ENCODE measurements around the gene MCTP1.

Gene MCTP1

GRCh38 chr5:94690778-94691177, 594.1 kb downstream of the MCTP1 start:
- ATAC-seq (ENCODE audit: low read depth), result no peak
- DNase-seq (ENCODE audit: low spot score), result no peak
- TF ChIP-seq CTCF (IDR thresholded peaks at IDR 0.05; ENCODE audit: poor library complexity, severe bottlenecking), result no peak
- no peaks in the 10 kb centered on the region for H3K27me3 ChIP-seq (ENCODE audit: insufficient read depth, poor library complexity, severe bottlenecking)
- peaks cover 25% of the 10 kb centered on the region for H3K4me1 ChIP-seq (ENCODE audit: insufficient read depth, poor library complexity, severe bottlenecking)
- H3K4me3 ChIP-seq (ENCODE audit: severe bottlenecking), result no peak overlapping the region
- H3K9me3 ChIP-seq (ENCODE audit: severe bottlenecking), result no peaks in the 10 kb centered on the region
- peaks cover 69% of the 10 kb centered on the region for H3K36me3 ChIP-seq (ENCODE audit: low read depth)
- H3K27ac ChIP-seq (ENCODE audit: poor library complexity, severe bottlenecking), result no peak overlapping the region

GRCh38 chr5:94689908-94690307, 595.0 kb downstream of the MCTP1 start:
- H3K27me3 ChIP-seq (ENCODE audit: insufficient read depth, poor library complexity, severe bottlenecking), result no peaks in the 10 kb centered on the region
- H3K4me3 ChIP-seq (ENCODE audit: severe bottlenecking), result no peak overlapping the region
- no peak overlapping the region for H3K27ac ChIP-seq (ENCODE audit: poor library complexity, severe bottlenecking)
- H3K36me3 ChIP-seq (ENCODE audit: low read depth), result peaks cover 67% of the 10 kb centered on the region
- no peaks in the 10 kb centered on the region for H3K9me3 ChIP-seq (ENCODE audit: severe bottlenecking)
- ATAC-seq (ENCODE audit: low read depth) (no peak), DNase-seq (ENCODE audit: low spot score) (no peak)
- no peak for TF ChIP-seq CTCF (IDR thresholded peaks at IDR 0.05; ENCODE audit: poor library complexity, severe bottlenecking)
- H3K4me1 ChIP-seq (ENCODE audit: insufficient read depth, poor library complexity, severe bottlenecking), result peaks cover 25% of the 10 kb centered on the region

- no peaks in the 10 kb centered on the region for H3K4me1 ChIP-seq (ENCODE audit: insufficient read depth, poor library complexity, severe bottlenecking)
These were observed 601.9 kb downstream of the MCTP1 start for GRCh38 chr5:94682814-94683520.

GRCh38 chr5:94675965-94676618, 608.8 kb downstream of the MCTP1 start:
- H3K4me1 ChIP-seq (ENCODE audit: insufficient read depth, poor library complexity, severe bottlenecking), result peaks cover 7% of the 10 kb centered on the region
- TF ChIP-seq CTCF (IDR thresholded peaks at IDR 0.05; ENCODE audit: poor library complexity, severe bottlenecking), result no peak
- ATAC-seq (ENCODE audit: low read depth) (no peak), DNase-seq (ENCODE audit: low spot score) (no peak)
- H3K4me3 ChIP-seq (ENCODE audit: severe bottlenecking), result no peak overlapping the region
- peaks cover 59% of the 10 kb centered on the region for H3K36me3 ChIP-seq (ENCODE audit: low read depth)
- no peaks in the 10 kb centered on the region for H3K27me3 ChIP-seq (ENCODE audit: insufficient read depth, poor library complexity, severe bottlenecking)
- no peaks in the 10 kb centered on the region for H3K9me3 ChIP-seq (ENCODE audit: severe bottlenecking)
- no peak overlapping the region for H3K27ac ChIP-seq (ENCODE audit: poor library complexity, severe bottlenecking)

More at GRCh38 chr5:94682814-94683520, 601.9 kb downstream of the MCTP1 start:
- Histone ChIP-seq H3K27ac (ENCODE audit: poor library complexity, severe bottlenecking) (no peak overlapping the region), H3K4me3 (ENCODE audit: severe bottlenecking) (no peak overlapping the region), H3K9me3 (ENCODE audit: severe bottlenecking) (no peaks in the 10 kb centered on the region), H3K36me3 (ENCODE audit: low read depth) (peaks cover 49% of the 10 kb centered on the region), H3K27me3 (ENCODE audit: insufficient read depth, poor library complexity, severe bottlenecking) (no peaks in the 10 kb centered on the region)
- ATAC-seq (ENCODE audit: low read depth) (no peak), DNase-seq (ENCODE audit: low spot score) (no peak)
- TF ChIP-seq CTCF (IDR thresholded peaks at IDR 0.05; ENCODE audit: poor library complexity, severe bottlenecking), result no peak

Measured in RWPE2 (cell line).